ENCODE measurements around the gene GNG12. TPM values are rescaled to one million over a fixed set of nuclear protein-coding genes. Genes with fewer than 3 reads are reported as not detected.
"Not testable (repeated sequence)": the region's sequence is repeated elsewhere in the genome, so short reads cannot be mapped to it uniquely, and the experiment has no call there.

The GNG12 gene
- total and polyA plus RNA-seq, 2 donors from 2014 or later = 46.1 to 89.3 TPM

DNA sequence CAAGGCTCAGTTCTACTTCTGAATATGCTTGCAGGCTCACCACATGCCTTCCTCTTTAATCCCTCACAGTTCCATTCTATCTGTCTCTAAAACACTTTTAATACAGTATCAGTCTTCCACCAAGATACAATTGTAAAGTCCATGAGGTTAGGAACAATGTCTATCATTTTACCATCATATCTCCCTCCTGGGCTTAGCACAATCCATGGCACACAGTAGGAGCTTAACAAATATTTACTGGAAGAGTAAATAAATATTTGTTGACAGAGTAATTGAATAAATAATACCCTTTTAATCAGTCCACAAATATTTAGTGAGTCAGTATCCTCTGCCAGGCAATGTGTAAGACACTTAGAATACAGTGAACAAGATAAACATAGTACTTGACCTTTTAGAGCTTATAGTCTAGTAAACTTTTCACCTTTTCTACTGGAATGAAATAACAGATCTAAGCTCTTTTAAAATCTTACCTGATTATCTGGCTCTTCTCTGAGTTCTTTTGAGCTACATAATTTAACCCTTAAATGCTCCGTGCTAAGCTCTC lies 160.9 kb downstream of the GNG12 start:
- H3K9ac ChIP-seq (ENCODE audit: low read length in 3 of 3) = no peak overlapping the region
- H3K9me3 ChIP-seq (ENCODE audit: control insufficient read depth in 2 of 3, insufficient read depth in 1 of 3, low read length in 3 of 3) = no peaks in the 10 kb centered on the region
- H3K27ac ChIP-seq (ENCODE audit: low read depth in 2 of 2, low read length in 2 of 2) = no peak overlapping the region
- no peaks in the 10 kb centered on the region for H3K36me3 ChIP-seq (ENCODE audit: control insufficient read depth in 2 of 3, insufficient read depth in 3 of 3, low read length in 3 of 3)
- peaks cover 0 to 2% (median 0%) of the 10 kb centered on the region in 3 donors for H3K4me1 ChIP-seq (ENCODE audit: control insufficient read depth in 2 of 3, insufficient read depth in 2 of 3, low read depth in 1 of 3, low read length in 3 of 3)
- no peak for FAIRE-seq
- intact Hi-C loops (cut with DNase I) = no loop called here
- no peak overlapping the region for H3K4me3 ChIP-seq (ENCODE audit: low read length in 3 of 3)
- no peaks in the 10 kb centered on the region for H3K27me3 ChIP-seq (ENCODE audit: control insufficient read depth, insufficient read depth, low read length)
- DNase-seq = no peak
- no peak for TF ChIP-seq CTCF (IDR thresholded peaks at IDR 0.05; ENCODE audit: borderline replicate concordance, extremely low read depth, insufficient read depth)

- no peaks in the 10 kb centered on the region for H3K27me3 ChIP-seq (ENCODE audit: control insufficient read depth, insufficient read depth, low read length)
Observed at GRCh38 chr1:67668660-67669059, 164.6 kb downstream of the GNG12 start.

DNA sequence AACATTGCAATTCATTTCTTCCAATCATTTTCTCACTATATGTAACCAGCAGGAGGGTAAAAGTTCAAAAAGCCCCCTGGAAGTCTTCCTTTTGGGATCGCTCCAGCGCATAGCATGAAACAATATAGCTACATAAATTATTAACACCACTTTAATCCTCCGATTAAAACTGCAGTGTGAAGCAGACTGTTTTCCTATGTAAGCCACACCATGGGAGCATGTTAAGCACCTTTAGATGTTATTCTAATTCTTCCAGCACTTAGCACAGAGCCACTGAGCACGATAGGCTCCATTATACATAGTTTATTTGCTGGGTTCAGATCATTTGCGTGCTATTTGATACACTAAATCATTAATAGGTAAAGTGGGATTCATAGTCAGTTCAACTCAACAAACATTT lies 166.6 kb downstream of the GNG12 start:
- H3K27me3 ChIP-seq (ENCODE audit: control insufficient read depth, insufficient read depth, low read length) = no peaks in the 10 kb centered on the region
- no peak for DNase-seq
- H3K4me1 ChIP-seq (ENCODE audit: control insufficient read depth in 2 of 3, insufficient read depth in 2 of 3, low read depth in 1 of 3, low read length in 3 of 3) = no peaks in the 10 kb centered on the region
- intact Hi-C loops (cut with DNase I) = no loop called here
- no peak overlapping the region for H3K4me3 ChIP-seq (ENCODE audit: low read length in 3 of 3)
- no peak for TF ChIP-seq CTCF (IDR thresholded peaks at IDR 0.05; ENCODE audit: borderline replicate concordance, extremely low read depth, insufficient read depth)
- FAIRE-seq = no peak
- H3K9ac ChIP-seq (ENCODE audit: low read length in 3 of 3) = no peak overlapping the region
- no peak overlapping the region for H3K27ac ChIP-seq (ENCODE audit: low read depth in 2 of 2, low read length in 2 of 2)
- no peaks in the 10 kb centered on the region for H3K36me3 ChIP-seq (ENCODE audit: control insufficient read depth in 2 of 3, insufficient read depth in 3 of 3, low read length in 3 of 3)
- no peaks in the 10 kb centered on the region for H3K9me3 ChIP-seq (ENCODE audit: control insufficient read depth in 2 of 3, insufficient read depth in 1 of 3, low read length in 3 of 3)

More at GRCh38 chr1:67668660-67669059, 164.6 kb downstream of the GNG12 start:
- Histone ChIP-seq H3K27ac (ENCODE audit: low read depth in 2 of 2, low read length in 2 of 2) (no peak overlapping the region), H3K9me3 (ENCODE audit: control insufficient read depth in 2 of 3, insufficient read depth in 1 of 3, low read length in 3 of 3) (no peaks in the 10 kb centered on the region), H3K4me1 (ENCODE audit: control insufficient read depth in 2 of 3, insufficient read depth in 2 of 3, low read depth in 1 of 3, low read length in 3 of 3) (no peaks in the 10 kb centered on the region), H3K36me3 (ENCODE audit: control insufficient read depth in 2 of 3, insufficient read depth in 3 of 3, low read length in 3 of 3) (no peaks in the 10 kb centered on the region), H3K4me3 (ENCODE audit: low read length in 3 of 3) (no peak overlapping the region), H3K9ac (ENCODE audit: low read length in 3 of 3) (no peak overlapping the region)
- no peak for TF ChIP-seq CTCF (IDR thresholded peaks at IDR 0.05; ENCODE audit: borderline replicate concordance, extremely low read depth, insufficient read depth)
- DNase-seq (no peak), FAIRE-seq (no peak)
- intact Hi-C loops (cut with DNase I) = no loop called here

DNA sequence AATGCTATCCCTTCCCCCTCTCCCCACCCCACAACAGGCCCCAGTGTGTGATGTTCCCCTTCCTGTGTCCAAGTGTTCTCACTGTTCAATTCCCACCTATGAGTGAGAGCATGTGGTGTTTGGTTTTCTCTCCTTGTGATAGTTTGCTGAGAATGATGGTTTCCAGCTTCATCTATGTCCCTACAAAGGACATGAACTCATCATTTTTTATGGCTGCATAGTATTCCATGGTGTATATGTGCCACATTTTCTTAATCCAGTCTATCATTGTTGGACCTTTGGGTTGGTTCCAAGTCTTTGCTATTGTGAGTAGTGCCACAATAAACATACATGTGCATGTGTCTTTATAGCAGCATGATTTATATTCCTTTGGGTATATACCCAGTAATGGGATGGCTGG lies 168.0 kb downstream of the GNG12 start:
- H3K9me3 ChIP-seq (ENCODE audit: control insufficient read depth in 2 of 3, insufficient read depth in 1 of 3, low read length in 3 of 3); DNase-seq; H3K9ac ChIP-seq (ENCODE audit: low read length in 3 of 3); H3K27me3 ChIP-seq (ENCODE audit: control insufficient read depth, insufficient read depth, low read length); FAIRE-seq; intact Hi-C loops (cut with DNase I); H3K4me1 ChIP-seq (ENCODE audit: control insufficient read depth in 2 of 3, insufficient read depth in 2 of 3, low read depth in 1 of 3, low read length in 3 of 3); H3K4me3 ChIP-seq (ENCODE audit: low read length in 3 of 3); H3K36me3 ChIP-seq (ENCODE audit: control insufficient read depth in 2 of 3, insufficient read depth in 3 of 3, low read length in 3 of 3); H3K27ac ChIP-seq (ENCODE audit: low read depth in 2 of 2, low read length in 2 of 2): not testable (repeated sequence)
